ENCODE results near the gene PNISR.

Gene PNISR

DNA sequence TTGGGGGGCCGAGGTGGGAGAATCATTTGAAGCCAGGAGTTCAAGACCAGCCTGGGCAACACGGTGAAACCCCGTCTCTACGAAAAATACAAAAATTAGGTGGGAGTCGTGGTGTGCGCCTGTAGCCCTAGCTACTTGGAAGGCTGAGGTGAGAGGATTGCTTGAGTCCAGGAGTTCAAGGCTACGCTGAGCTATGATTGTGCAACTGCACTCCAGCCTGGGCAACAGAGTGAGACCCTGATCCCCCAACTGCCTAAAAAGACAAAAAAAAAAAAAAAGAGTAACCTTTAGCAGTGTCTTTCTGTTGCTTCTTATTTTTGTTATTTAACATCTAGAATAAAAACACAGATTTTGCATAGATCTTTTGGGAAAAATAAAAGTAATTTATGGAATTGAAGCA, 18.0 kb downstream of the PNISR start:
- DNase-seq = no peak

DNA sequence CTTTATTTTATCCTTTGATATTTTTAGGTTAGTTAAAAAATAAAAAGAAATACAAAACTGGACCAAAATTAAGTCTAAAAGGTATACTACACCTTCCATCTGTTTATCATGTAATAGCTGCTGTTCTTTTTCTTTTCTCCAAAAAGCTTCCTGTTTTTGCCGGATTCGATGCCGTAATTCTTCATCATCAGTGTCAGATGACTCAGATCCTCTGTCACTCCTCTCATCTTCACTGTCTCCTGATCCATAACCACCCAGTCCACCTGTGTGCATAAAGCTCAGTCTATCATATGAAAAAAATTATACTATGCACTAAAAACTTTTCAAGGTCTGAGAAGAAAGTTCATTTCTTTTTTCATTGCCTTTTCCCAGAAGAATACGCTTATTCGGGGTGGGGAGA, 22.7 kb downstream of the PNISR start:
- no peak for DNase-seq

DNA sequence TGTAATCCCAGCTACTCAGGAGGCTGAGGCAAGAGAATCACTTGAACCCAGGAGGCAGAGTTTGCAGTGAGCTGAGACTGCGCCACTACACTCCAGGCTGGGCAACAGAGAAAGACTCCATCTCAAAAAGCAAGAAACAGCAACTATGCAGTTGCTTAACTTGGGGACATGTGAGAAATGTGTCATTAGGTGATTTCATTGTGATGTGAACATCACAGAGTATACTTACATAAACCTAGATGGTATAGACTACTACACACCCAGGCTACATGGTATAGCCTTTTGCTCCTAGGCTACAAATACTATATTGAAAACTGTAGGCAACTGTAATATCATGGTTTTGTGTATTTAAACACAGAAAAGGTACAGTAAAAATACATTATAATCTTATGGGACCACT, 27.8 kb downstream of the PNISR start:
- no peak for DNase-seq

DNA sequence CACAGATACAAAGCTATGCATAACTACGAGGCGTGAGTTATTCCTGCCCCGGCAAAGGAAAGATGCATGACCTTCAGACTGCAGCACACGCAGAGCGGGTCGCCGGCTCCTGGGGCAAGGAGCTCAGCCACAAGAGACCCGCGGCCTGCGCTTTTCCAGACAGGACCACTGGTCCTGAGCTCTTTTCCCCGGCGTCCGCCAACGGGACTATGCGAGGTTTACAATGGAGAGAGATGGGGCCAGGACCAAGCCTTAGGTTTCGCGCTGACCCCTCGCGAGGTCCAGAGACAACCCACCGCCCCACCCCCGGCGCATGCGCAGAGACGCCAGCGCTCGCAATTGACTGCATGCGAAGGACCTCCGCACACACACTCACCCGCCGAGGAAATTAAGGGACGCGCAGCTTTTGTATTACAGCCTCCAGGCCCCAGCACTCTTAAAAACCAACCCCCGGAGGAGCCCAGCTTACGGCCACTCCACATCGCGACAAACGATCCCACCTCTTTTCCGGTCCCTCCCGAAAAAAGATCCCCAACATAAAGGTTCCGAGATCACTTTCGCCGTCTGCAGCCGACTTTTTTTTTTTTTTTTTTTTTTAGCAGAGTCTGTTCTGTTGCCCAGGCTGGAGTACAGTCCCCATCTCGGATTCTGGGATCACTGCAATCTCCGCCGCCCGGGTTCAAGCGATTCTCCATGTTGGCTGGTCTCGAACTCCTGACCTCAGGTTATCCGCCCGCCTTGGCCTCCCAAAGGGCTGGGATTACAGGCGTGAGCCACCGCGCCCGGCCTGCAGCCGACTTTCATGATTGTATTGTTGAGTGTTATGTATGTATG, 31.2 kb downstream of the PNISR start, which contains the start of gene COQ3:
Gene COQ3, minus strand, starts transcription at position 498 of the 834 bp plus-strand sequence. Its CDS starts 16 bp downstream, at position 482.
- DNase-seq = peak; percentile 64

DNA sequence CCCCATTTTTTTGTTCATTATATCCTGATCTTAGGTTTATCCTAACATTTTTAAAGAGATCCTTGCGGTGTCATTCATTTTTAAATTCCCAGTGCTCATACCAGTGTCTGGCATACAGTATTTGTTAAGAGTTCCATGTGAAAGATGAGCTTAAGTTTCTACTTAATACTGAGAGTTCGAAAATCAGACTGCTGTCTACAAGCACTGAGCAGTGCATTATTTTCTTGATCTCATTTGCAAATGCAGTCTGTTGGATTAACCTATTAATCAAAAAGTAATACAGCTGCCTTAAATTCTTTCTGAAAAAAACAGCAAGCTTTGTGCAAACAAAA, 31.8 kb downstream of the PNISR start:
- no peak for DNase-seq

DNA sequence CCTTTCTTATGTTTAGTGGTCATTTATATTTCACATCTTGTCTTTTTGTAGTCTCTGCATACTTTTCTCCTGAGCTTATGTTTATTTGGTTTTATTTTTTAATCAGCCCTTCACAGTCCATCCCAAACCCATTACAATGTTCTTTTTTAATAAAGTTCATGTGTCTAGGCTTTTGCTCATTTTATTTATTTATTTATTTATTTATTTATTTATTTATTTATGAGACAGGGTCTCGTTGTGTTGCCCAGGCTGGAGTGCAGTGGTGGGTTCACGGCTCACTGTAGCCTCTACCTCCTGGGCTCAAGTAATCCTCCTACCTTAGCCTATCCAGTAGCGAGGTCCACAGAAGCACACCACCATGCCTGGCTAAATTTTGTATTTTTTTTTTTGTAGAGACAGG, 34.2 kb downstream of the PNISR start:
- no peak for DNase-seq

DNA sequence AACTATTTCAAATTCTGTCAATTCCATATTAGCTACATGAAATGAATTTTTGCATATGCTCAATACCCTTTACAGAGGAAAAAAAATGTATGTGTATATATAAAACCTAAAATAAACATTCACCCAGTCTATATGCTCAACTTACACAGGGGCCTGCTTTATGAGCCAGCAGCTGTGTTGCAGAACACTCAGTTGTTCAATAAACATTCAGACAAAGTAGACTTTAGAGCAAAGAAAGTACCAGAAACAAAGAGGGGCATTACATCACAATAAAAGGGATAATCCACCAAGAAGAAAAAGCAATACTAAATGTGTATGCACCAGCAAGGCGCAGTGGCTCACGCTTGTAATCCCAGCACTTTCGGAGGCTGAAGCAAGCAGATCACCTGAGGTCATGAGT, 40.6 kb downstream of the PNISR start:
- no peak for DNase-seq

DNA sequence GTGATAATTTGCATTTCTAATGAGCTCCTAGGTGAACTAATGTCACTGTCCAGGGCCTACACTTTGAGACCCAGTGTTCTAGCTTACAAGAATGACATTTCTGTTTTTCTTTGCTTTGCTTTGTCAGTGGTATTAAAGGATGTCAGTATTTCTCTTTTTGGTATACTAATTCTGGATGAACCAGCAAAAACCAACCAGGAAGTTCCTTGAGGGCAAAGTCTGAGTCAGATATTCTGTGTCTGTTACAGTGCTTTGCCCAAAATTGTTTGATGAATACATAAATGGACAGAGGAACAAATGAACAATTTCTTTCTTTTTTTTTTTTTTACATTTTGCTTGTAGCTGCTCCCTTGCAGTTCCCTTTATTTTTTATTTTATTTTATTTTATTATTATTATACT, 46.5 kb downstream of the PNISR start:
- DNase-seq = no peak

DNA sequence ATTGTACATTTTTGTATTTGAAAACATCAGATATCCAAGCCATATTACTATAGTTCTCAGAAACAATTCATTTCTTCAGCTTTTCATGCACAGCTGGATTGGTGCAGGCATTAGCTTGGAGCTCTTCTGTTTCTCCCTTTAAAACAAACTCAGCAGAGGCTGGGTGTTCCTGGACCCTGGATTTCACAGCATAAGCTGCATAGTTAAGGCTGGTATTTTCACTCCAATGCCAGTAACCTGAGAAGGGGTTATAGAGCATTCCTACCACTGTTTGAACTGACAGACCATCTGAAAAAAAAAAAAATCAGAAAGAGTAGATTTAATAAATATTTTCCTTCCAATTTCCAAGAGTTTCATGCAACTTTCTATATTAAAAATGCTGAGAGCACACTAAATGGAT, 55.6 kb downstream of the PNISR start:
- DNase-seq = no peak

DNA sequence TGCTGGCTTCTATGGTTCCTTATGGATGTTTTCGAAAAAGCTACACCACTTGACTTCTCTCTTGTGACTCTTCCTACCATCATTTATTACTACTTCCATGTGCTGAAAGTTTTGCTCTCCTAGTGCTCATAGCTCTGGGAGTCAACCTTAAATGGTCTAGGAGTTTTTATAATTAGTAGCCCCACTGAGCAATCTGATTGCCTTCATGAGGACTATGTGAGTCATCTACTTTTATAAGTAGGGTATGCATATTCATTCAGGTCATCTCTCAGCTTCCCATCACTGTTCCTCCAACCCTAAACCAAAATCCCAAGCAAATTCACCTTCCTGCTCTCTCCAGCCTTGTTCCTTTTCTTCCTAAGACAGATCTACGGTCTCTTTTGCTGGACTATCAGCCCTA, 58.3 kb downstream of the PNISR start:
- no peak for DNase-seq

DNA sequence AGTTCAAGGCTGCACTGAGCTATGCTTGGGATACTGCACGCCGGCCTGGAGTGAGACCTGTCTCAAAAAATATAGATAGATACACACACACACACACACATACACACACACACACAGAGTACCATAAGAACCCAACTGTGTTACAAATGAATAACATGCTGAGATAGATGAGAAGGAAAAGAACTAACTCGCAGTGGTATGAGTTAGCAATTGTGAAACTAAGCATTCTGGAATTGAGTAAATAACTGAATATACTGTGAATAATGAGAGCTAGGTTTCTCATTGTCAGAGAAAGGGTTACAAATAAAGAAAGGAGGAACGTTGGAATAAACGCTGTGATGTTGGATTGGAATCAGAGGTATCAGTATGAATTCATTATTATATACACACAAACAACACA, 61.1 kb downstream of the PNISR start:
- DNase-seq = no peak

DNA sequence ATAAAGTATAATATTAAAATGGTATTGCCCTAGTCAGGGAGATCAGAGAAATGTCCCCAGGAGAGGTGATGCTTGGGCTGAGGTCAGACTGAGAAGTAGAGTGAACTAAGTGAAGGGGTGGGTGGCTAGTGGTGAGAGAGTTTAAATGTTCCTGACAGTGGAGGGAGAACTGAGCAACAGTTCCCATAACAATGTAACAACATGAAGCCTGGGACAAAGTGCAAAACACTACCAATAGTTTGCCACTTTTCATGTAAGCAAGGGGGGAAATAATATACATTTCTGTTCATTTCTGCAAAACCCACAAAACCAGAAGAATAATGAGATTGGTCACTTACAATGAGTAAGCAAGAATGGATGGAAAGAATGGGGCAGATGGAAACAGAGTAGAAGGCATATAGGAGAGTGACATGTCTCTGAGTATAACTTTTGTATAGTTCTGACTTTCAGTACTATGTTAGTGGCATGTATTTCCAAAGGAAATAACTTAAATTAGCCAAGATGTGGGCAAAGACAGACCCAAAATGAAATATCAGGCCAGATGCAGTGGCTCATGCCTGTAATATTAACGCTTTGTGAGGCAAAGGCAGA, 62.3 kb downstream of the PNISR start:
- DNase-seq = no peak

DNA sequence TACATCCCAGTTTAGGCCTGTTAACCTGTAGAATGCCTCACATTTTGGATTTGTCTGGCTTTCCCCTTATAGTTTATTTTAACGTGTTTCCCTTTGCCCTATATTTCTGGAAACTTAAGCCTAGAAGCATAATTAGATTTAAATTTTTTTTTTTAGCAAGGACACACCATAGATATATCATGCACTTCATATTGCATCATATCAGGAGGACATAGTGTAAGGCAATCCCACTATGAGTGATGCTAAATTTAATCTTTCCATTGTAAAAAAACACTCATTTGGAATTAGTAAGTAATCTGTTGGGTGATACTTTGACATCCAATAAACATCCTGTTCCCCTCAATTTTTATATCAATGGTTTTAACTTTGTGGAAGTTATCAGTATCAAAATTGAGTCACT, 65.3 kb downstream of the PNISR start:
- DNase-seq = no peak

DNA sequence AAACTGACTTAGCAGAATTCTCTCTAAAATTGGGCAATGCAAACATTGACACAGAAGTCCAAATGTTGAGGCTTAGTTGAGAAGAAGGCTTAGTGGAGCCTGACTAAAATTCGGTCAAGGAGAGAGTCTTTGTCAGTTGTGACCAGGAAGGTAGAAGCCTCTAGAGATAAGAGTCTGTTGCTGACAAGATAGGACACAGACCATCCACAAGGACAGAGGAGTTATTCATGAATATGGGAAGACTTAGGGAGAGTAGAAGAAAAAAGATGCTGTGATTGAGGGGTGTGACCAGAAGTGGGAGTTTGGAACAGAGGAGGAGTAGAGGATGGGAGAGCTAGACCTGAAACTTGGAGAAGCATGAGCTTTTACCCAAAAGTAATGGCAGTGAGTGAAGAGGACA, 68.5 kb downstream of the PNISR start:
- no peak for DNase-seq

DNA sequence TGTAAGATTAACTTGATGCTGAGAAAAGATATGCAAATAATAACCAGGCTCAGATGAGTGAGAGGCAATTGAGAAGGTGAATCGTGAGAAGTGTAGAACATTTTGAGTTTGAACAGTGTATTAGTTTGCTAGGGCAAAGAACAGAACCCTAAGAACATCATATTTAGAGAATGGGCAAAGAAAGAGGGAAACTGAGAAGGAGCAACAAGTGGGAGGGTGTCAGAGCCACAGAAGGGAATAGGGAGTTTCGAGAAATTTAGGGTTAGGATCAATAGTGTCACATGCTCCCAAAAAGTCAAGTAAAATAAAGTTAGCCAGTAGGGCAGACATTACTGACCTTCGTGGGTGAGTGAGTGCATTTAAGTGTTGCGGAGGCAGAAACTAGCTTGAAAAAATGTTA, 70.1 kb downstream of the PNISR start:
- no peak for DNase-seq

DNA sequence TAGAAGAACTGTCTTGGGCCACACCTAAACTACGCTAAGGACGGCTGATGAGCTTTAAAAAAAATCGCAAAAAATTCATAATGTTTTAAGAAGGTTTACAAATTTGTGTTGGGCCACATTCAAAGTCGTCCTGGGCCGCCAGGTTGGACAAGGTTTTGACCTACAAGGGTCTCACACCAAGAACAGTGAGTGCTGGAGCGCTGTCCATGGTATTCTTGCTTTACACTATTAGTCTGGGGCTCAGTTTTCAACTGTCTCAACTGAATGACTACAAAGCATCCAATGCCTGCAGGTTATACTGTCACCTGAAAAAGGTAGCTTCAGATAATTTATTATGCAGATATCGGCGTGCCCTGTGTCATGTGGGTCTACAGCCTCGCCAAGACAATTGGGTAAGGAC, 72.0 kb downstream of the PNISR start:
- no peak for DNase-seq

DNA sequence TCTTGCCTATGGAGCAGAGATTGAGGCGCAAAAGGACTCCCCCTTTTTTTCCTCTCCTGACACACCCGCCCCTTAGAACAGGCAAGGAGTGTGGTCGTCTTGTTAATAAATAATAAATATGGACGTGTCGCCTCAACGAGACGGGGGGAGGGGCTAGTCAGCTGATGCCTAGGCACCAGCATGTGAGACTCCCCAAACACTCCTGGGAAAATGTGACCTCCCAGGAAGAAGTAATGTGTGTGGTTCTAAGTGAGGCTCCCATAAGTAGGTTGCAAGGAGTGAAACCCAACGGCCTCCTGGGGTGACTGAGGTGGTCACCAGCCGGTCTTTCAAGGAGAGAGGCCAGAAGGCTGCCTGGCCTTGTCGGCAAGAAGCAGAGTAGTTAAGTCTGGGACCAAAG, 74.5 kb downstream of the PNISR start:
- no peak for DNase-seq

DNA sequence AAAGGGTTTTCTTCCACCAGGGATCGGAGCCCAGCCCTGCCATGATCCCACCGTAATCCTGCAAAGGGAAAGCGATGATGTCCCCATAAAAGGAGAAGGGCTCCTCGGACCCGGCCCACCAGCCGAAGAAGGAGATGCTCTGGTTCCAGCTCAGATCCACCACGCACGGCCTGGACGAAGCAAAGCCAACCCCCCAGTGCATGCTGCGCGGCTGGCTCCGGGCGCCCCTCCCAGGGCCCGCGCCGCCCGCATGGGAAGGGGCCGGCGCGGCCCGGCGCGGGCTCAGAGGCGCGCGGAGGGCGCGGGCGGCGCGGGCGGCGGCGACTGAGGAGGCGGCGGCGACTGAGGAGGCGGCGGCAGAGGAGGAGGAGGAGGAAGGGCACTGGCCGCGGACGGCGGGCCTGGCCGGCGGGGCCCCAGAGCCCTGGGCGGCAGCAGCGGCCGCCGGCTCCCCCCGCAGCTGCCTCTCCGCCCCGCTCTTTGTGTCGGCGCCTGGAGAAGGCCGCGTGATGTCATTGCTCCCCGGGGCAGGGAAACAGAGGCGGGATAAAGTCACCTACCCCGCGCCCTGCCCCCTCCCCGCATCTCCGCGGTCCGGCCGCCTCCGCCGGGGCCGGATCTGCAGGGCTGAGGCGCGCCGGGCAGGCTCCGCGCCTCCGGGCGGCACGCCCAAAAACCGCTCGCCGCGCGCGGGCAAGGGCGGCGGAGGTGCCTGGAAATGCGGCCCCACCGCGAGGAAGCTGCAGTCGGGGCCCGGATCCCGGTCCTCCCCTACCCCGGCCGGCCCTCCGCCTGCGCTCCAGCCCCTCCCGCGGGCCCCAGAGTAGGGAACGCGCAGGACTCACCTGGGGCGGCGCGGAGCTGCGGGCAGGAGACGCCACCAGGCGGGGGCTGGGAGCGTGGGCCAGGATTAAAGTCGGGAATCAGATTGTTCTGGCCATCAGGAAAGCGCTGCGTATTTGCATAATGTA, 75.7 kb downstream of the PNISR start, which contains the start of gene FAXC:
Gene FAXC, minus strand, starts transcription at position 504 of the 971 bp plus-strand sequence. Its CDS starts 302 bp downstream, at position 202.
- DNase-seq = peak; percentile 66

DNA sequence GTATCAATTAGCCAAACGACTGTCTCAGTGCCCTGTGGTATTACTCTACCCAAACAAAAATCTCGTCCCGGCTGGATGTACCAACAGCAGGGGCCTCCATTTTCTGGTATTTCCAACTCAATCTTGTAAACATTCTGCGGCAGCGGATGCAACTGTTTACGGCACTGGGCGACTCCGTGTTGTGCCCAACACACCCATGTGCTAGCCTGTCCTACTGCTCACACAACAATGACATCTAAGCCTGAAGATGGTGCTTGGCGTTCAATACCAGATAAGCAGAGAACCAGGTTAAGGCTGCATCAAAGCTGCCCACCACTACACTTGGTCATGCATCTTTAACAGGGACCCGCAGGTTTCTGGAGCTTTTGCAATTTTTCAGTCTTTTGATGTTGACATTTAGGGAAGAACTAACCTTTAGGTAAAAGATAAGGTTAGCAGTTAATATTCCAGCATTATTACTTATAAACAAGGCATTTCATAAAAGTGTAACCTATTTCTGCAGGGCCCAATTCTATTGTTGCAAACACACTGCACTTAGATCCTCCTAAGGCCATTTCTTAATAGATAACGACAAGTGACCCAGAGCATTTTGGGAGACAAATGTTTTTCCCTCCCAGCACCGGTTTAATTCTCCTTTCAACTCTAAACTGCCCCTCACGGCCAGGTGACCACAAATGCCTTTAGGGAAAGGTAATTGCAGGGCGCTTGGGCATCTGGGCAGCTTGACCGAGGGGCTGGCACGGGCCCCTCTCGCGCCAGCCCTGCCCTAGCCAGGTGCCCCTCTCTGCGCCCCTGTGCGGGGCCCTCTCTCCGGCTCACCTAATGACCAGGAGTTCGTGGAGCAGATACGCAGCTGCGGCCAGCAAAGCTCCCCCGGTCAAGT, 76.6 kb downstream of the PNISR start:
- no peak for DNase-seq

Measured in NCI-H1436 (cell line).